ENCODE data around the gene ITGB1. TPM values are rescaled to one million over a fixed set of nuclear protein-coding genes. Genes with fewer than 3 reads are reported as not detected.
"Not testable (repeated sequence)": the region's sequence is repeated elsewhere in the genome, so short reads cannot be mapped to it uniquely, and the experiment has no call there.

Gene ITGB1
- total RNA-seq = 102 TPM
- 157 TPM for polyA plus RNA-seq
- long read RNA-seq, donor 1, partial matches to known transcripts = 0 of 4 reads
- long read RNA-seq, donor 1, other reads (novel, unspliced or antisense) = 0 of 4 reads
- long read RNA-seq, donor 2 = 0 reads
- long read RNA-seq, donor 3, transcript ITGB1-201 (16 exons, 3,640 nt) = major isoform, 23 of 52 reads
- long read RNA-seq, donor 3, partial matches to known transcripts = 28 of 52 reads
- long read RNA-seq, donor 3, other reads (novel, unspliced or antisense) = 0 of 52 reads
- long read RNA-seq, donor 4, transcript ITGB1-201 (16 exons, 3,640 nt) = major isoform, 6 of 20 reads
- long read RNA-seq, donor 4, partial matches to known transcripts = 13 of 20 reads
- long read RNA-seq, donor 4, other reads (novel, unspliced or antisense) = 0 of 20 reads
- long read RNA-seq, donor 5, transcript ITGB1-201 (16 exons, 3,640 nt) = major isoform, 49 of 104 reads
- long read RNA-seq, donor 5, partial matches to known transcripts = 54 of 104 reads
- long read RNA-seq, donor 5, other reads (novel, unspliced or antisense) = 0 of 104 reads
- long read RNA-seq, donor 6, transcript ITGB1-201 (16 exons, 3,640 nt) = major isoform, 23 of 39 reads
- long read RNA-seq, donor 6, partial matches to known transcripts = 16 of 39 reads
- long read RNA-seq, donor 6, other reads (novel, unspliced or antisense) = 0 of 39 reads
- long read RNA-seq, donor 7, transcript ITGB1-201 (16 exons, 3,640 nt) = major isoform, 24 of 36 reads
- long read RNA-seq, donor 7, partial matches to known transcripts = 12 of 36 reads
- long read RNA-seq, donor 7, other reads (novel, unspliced or antisense) = 0 of 36 reads
- long read RNA-seq, donor 8, transcript ITGB1-201 (16 exons, 3,640 nt) = major isoform, 14 of 22 reads
- long read RNA-seq, donor 8, partial matches to known transcripts = 7 of 22 reads
- long read RNA-seq, donor 8, other reads (novel, unspliced or antisense) = 0 of 22 reads
- long read RNA-seq, donor 9, transcript ITGB1-201 (16 exons, 3,640 nt) = major isoform, 14 of 15 reads
- long read RNA-seq, donor 9, partial matches to known transcripts = 0 of 15 reads
- long read RNA-seq, donor 9, other reads (novel, unspliced or antisense) = 0 of 15 reads
- long read RNA-seq, donor 10, transcript ITGB1-201 (16 exons, 3,640 nt) = major isoform, 12 of 30 reads
- long read RNA-seq, donor 10, partial matches to known transcripts = 16 of 30 reads
- long read RNA-seq, donor 10, other reads (novel, unspliced or antisense) = 0 of 30 reads

DNA sequence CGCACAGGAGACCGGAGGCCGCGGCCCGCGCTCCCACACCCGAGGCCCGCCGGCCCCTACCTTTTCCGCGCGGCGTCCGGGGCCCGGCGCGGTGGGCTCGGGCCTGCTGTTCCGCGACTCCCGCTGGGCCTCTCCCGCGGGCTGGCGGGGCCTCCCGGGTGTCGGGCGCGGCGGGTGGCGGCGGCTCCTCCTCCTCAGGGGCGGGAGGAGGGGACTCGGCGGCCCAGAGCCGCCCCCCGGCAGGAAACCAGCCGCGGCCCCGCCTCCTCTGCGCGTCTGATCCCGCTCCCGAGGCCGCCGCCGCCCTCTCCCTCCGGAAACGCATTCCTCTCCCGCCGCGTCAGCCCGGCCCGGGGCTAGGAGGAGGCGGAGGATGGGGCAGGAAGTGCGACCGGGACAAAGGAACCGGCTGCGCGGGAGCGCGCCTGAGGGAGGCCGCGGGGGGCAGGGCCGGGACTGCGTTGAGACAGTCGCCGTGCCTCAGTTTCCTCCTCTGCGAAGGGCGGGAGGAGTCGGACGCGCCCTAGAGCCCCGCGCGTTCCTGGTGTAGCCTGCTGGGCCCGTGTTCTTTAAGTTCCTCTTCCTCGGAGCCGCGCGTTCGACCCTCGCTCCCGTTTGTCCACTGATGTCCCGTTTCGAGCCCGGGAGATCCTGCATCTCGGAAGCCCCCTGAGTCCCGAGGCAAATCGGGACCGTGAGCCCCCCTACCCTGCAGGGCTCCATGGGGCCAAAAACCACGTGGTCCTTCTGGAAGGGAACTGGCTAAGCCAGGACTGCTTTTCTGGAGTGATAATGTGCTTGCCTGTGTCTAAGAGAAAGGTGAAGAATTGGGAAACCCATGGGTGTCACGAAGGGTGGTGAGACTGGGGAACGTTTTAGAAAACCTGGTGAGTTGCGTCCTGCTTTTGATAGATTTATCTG, at the start of gene ITGB1:
TSS of gene ITGB1 (minus strand) at position 146 of the 921 bp plus-strand sequence. CDS start 22,672 bp downstream, outside the sequence.
- WGBS = under 1% methylated on average over 94 of the region's 94 CpGs
- Histone ChIP-seq H3K4me1 (ENCODE audit: control insufficient read depth in 2 of 2, insufficient read depth in 2 of 2, low read length in 2 of 2) (peaks cover 6 to 14% of the 10 kb centered on the region in 2 donors), H3K36me3 (ENCODE audit: control insufficient read depth in 2 of 2, insufficient read depth in 2 of 2, low read length in 1 of 2) (no peaks in the 10 kb centered on the region), H3K9me3 (ENCODE audit: control insufficient read depth in 2 of 2, insufficient read depth in 1 of 2, low read length in 1 of 2) (no peaks in the 10 kb centered on the region), H3K27me3 (ENCODE audit: control insufficient read depth in 2 of 2, insufficient read depth in 1 of 2, low read length in 1 of 2) (no peaks in the 10 kb centered on the region), H3K27ac (ENCODE audit: low read depth in 1 of 2, low read length in 1 of 2) (peak within 1 kb of the TSS; percentile 75 to 92), H3K4me3 (ENCODE audit: low read length in 2 of 2) (peak within 1 kb of the TSS; percentile 72 to 93)
- DNase-seq (ENCODE audit: low read depth in 6 of 9, low spot score in 9 of 9) = peak in 8 of 9 donors; percentile 71 to 91 (median 78)

DNA sequence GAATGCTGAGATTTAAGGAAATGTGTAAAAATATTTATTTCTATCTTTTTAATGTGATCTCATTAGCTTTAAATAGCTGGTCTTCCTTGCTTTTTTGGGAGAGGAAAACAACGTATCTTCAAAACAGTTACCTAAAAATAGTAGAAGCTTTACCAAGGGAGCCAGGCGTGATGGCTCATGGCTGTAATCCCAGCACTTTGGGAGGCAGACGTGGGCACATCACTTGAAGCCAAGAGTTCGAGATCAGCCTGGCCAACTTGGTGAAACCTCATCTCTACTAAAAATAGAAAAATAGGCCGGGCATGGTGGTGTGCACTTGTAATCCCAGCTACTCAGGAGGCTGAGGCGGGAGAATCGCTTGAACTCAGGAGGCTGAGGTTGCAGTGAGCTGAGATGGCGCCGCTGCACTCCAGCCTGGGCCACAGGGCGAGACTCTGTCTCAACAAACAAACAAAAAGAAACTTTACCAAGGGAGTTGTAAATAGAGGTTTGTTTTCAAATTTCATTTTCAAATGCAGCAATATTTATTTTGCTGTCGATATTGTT, 48.4 kb upstream of the ITGB1 start:
- 96% methylated on average over 11 of the region's 11 CpGs for WGBS
- Histone ChIP-seq H3K36me3 (ENCODE audit: control insufficient read depth in 2 of 2, insufficient read depth in 2 of 2, low read length in 1 of 2) (no peaks in the 10 kb centered on the region), H3K4me1 (ENCODE audit: control insufficient read depth in 2 of 2, insufficient read depth in 2 of 2, low read length in 2 of 2) (peaks cover 3 to 15% of the 10 kb centered on the region in 2 donors), H3K9me3 (ENCODE audit: control insufficient read depth in 2 of 2, insufficient read depth in 1 of 2, low read length in 1 of 2) (no peaks in the 10 kb centered on the region), H3K27ac (ENCODE audit: low read depth in 1 of 2, low read length in 1 of 2) (no peak overlapping the region), H3K4me3 (ENCODE audit: low read length in 2 of 2) (no peak overlapping the region), H3K27me3 (ENCODE audit: control insufficient read depth in 2 of 2, insufficient read depth in 1 of 2, low read length in 1 of 2) (peaks cover 0 to 5% of the 10 kb centered on the region in 2 donors)
- DNase-seq (ENCODE audit: low read depth in 6 of 9, low spot score in 9 of 9) = no peak

DNA sequence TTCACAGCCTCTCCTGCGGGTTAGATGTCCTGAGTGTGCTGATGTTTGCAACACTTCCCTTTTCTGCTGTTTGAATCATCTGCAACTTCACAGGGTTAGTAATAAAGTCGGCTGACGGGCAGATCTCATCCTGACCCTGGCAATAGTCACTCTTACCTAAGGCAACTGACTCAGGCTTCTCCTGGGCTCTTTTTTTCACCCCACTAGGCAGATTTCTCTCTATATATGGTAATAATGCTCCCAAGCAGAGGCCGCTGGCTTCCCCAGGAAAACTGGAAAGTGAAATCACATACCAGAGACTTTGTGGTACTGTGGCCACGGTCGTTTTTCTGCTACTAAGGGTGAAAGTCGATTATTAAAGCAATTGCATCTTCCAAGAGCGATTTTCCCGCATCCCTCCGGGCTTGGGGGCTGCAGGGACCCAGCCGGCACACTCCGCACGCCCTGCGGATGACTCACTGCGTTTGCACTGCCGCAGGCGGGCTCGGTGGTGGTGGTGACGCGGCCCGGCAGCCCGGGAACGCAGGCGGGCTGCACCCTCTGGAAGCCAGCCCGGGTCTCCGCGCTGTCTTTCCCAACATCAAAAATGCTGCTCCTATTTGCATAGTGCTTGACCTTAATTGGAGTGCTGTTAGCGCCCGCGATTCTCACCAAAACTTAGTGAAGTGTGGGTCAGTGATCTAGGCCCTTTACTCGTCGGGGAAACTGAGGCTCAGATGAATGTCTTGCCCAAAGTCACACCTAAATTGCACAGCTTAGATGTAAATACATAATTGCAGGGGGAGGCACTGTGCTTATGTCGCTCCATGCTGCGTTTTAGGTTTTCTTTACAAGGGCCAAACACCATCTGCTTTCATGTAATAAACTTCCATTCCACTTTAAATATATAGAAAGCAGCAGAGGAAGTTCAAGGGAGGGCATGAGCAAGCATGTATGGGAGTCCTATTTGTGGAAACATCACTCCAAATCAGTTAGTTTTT, 47.6 kb upstream of the ITGB1 start:
- no peaks in the 10 kb centered on the region for H3K36me3 ChIP-seq (ENCODE audit: control insufficient read depth in 2 of 2, insufficient read depth in 2 of 2, low read length in 1 of 2)
- peak overlapping the region; percentile 20 to 46 for H3K27ac ChIP-seq (ENCODE audit: low read depth in 1 of 2, low read length in 1 of 2)
- WGBS = 13% methylated on average over 34 of the region's 34 CpGs
- peaks cover 0 to 5% of the 10 kb centered on the region in 2 donors for H3K27me3 ChIP-seq (ENCODE audit: control insufficient read depth in 2 of 2, insufficient read depth in 1 of 2, low read length in 1 of 2)
- H3K9me3 ChIP-seq (ENCODE audit: control insufficient read depth in 2 of 2, insufficient read depth in 1 of 2, low read length in 1 of 2) = no peaks in the 10 kb centered on the region
- peak overlapping the region; percentile 35 to 51 for H3K4me3 ChIP-seq (ENCODE audit: low read length in 2 of 2)
- H3K4me1 ChIP-seq (ENCODE audit: control insufficient read depth in 2 of 2, insufficient read depth in 2 of 2, low read length in 2 of 2) = peaks cover 3 to 15% of the 10 kb centered on the region in 2 donors
- peak in 2 of 9 donors; percentile 21 to 34 for DNase-seq (ENCODE audit: low read depth in 6 of 9, low spot score in 9 of 9)

DNA sequence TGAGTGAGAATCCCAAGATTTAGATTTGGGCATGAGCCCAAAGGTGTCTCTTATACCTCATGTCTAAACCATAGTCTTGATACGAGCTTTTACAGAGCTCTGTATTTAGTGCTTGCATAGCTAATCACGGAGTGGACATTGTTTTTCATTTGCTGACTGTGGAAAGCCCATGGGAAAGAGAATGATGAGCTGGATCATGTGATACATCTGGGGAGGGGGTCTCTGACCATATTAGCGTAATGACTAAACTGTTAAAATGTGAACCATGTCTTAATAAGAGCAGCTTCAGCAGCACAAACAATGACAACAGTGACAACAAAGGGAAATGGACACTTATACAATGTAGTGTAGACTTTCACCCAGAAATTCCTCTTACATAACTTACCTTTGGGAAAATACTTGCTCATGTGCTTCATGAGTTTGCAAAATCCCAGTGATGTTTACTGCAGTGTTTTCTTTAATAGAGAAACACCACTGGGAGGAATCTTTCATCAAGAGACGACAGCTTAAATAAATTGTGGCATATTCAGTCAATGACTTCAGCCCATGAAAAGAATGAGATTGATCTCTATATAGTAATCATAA, 44.0 kb upstream of the ITGB1 start:
- Histone ChIP-seq H3K4me1 (ENCODE audit: control insufficient read depth in 2 of 2, insufficient read depth in 2 of 2, low read length in 2 of 2) (peaks cover 3 to 7% of the 10 kb centered on the region in 2 donors), H3K9me3 (ENCODE audit: control insufficient read depth in 2 of 2, insufficient read depth in 1 of 2, low read length in 1 of 2) (no peaks in the 10 kb centered on the region), H3K36me3 (ENCODE audit: control insufficient read depth in 2 of 2, insufficient read depth in 2 of 2, low read length in 1 of 2) (no peaks in the 10 kb centered on the region), H3K27ac (ENCODE audit: low read depth in 1 of 2, low read length in 1 of 2) (no peak overlapping the region), H3K27me3 (ENCODE audit: control insufficient read depth in 2 of 2, insufficient read depth in 1 of 2, low read length in 1 of 2) (peaks cover 0 to 5% of the 10 kb centered on the region in 2 donors), H3K4me3 (ENCODE audit: low read length in 2 of 2) (no peak overlapping the region)
- WGBS = 96% methylated on average over 4 of the region's 4 CpGs
- DNase-seq (ENCODE audit: low read depth in 6 of 9, low spot score in 9 of 9) = no peak

DNA sequence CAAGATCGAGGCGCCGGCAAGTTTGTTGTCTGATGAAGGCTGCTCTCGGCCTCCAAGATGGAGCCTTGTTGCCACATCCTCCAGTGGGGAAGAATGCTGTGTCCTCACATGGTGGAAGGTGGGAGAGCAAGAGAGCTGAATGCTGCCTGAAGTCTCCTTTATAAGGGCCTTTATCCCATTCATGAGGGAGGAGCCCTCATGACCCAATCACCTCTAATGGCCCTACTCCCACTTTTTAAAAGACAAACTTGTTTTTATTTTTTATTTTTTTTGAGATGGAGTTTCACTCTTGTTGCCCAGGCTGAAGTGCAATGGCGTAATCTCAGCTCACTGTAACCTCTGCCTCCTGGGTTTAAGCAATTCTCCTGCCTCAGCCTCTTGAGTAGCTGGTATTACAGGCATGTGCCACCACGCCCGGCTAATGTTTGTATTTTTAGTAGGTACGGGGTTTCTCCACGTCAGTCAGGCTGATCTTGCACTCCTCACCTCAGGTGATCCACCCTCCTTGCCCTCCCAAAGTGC, 40.1 kb upstream of the ITGB1 start:
- H3K27ac ChIP-seq (ENCODE audit: low read depth in 1 of 2, low read length in 1 of 2) = not testable (repeated sequence)

DNA sequence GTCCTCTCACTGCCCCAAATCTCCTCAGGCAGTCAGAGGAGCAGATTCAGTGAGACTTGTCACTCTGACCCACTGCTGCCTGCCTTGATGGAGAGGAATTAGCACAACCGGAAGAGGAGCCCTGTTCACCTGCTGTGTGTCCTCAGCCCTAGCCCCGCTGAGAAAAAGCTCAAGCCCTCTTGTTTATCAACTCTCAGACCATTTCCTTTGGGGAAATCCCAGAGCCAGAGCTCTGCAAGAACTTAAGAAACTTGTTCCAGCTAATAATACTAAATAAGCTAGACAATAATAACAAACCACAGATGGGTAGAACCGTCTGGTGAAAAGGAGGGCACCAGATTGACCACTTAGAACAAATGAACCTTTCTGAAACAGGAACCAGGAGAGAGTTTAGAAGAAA, 37.7 kb upstream of the ITGB1 start:
- no peak for DNase-seq (ENCODE audit: low read depth in 6 of 9, low spot score in 9 of 9)
- no peaks in the 10 kb centered on the region for H3K9me3 ChIP-seq (ENCODE audit: control insufficient read depth in 2 of 2, insufficient read depth in 1 of 2, low read length in 1 of 2)
- H3K36me3 ChIP-seq (ENCODE audit: control insufficient read depth in 2 of 2, insufficient read depth in 2 of 2, low read length in 1 of 2) = no peaks in the 10 kb centered on the region
- H3K27ac ChIP-seq (ENCODE audit: low read depth in 1 of 2, low read length in 1 of 2) = no peak overlapping the region
- H3K4me3 ChIP-seq (ENCODE audit: low read length in 2 of 2) = no peak overlapping the region
- no peaks in the 10 kb centered on the region for H3K27me3 ChIP-seq (ENCODE audit: control insufficient read depth in 2 of 2, insufficient read depth in 1 of 2, low read length in 1 of 2)
- WGBS = 60% methylated on average over 3 of the region's 3 CpGs
- H3K4me1 ChIP-seq (ENCODE audit: control insufficient read depth in 2 of 2, insufficient read depth in 2 of 2, low read length in 2 of 2) = no peaks in the 10 kb centered on the region

More for the DNA sequence above, 40.1 kb upstream of the ITGB1 start:
- DNase-seq (ENCODE audit: low read depth in 6 of 9, low spot score in 9 of 9); H3K9me3 ChIP-seq (ENCODE audit: control insufficient read depth in 2 of 2, insufficient read depth in 1 of 2, low read length in 1 of 2); H3K27me3 ChIP-seq (ENCODE audit: control insufficient read depth in 2 of 2, insufficient read depth in 1 of 2, low read length in 1 of 2); H3K4me3 ChIP-seq (ENCODE audit: low read length in 2 of 2); H3K36me3 ChIP-seq (ENCODE audit: control insufficient read depth in 2 of 2, insufficient read depth in 2 of 2, low read length in 1 of 2); H3K4me1 ChIP-seq (ENCODE audit: control insufficient read depth in 2 of 2, insufficient read depth in 2 of 2, low read length in 2 of 2): not testable (repeated sequence)
- WGBS = 97% methylated on average over 9 of the region's 9 CpGs

DNA sequence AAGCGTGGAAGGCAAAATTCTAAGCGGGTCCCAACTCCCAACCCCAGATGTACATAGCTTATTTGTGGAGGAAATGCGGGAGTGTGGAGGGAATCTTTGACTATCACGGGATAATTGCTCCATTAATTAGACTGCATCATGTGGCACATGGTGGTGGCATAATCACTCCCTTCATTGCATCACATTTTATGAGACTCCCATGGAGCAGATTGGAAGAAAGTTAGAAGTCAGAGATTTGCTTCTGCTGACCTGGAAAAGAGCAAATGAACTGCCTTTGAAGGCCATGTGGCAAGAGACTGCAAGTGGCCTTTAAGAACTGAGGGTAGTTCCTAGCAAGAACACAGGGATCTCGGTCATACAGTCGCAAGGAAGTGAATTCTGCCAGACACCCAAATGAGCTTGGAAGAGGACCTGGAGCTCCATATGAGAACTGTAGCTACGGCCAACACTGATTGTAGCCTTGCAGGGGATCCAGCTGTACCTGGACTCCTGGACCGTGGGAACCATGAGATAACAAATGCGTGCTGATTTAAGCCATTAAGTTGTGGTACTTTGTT, 37.1 kb upstream of the ITGB1 start:
- H3K27ac ChIP-seq (ENCODE audit: low read depth in 1 of 2, low read length in 1 of 2) = no peak overlapping the region
- no peaks in the 10 kb centered on the region for H3K4me1 ChIP-seq (ENCODE audit: control insufficient read depth in 2 of 2, insufficient read depth in 2 of 2, low read length in 2 of 2)
- 92% methylated on average over 9 of the region's 9 CpGs for WGBS
- H3K27me3 ChIP-seq (ENCODE audit: control insufficient read depth in 2 of 2, insufficient read depth in 1 of 2, low read length in 1 of 2) = no peaks in the 10 kb centered on the region
- DNase-seq (ENCODE audit: low read depth in 6 of 9, low spot score in 9 of 9) = no peak
- no peaks in the 10 kb centered on the region for H3K36me3 ChIP-seq (ENCODE audit: control insufficient read depth in 2 of 2, insufficient read depth in 2 of 2, low read length in 1 of 2)
- no peak overlapping the region for H3K4me3 ChIP-seq (ENCODE audit: low read length in 2 of 2)
- H3K9me3 ChIP-seq (ENCODE audit: control insufficient read depth in 2 of 2, insufficient read depth in 1 of 2, low read length in 1 of 2) = no peaks in the 10 kb centered on the region
